Liver (tissue), 9 donors: Measurements from ENCODE around the gene KIF26B. TPM values are rescaled to one million over a fixed set of nuclear protein-coding genes. Genes with fewer than 3 reads are reported as not detected.

Experiments used
- DNase-seq: peaks from one replicate; pipeline ENCODE4 v3.0.0-alpha.2; 2017; ENCODE audit warnings: low spot score
- H3K27ac ChIP-seq, 2 donors: one replicate each; pipeline ENCODE4 v1.7.0; 2013; ENCODE audit warnings: inconsistent platforms in 2 of 2, low read length in 2 of 2, control low read depth in 1 of 2, low read depth in 1 of 2, mild to moderate bottlenecking in 1 of 2
- H3K27me3 ChIP-seq, 4 donors: one replicate each; pipeline versions ENCODE4 v1.6.1 to v1.7.0; 2013; ENCODE audit warnings: low read length in 3 of 4, inconsistent platforms in 1 of 4, mild to moderate bottlenecking in 1 of 4, moderate library complexity in 1 of 4; ENCODE audit not compliant: control insufficient read depth in 4 of 4, insufficient read depth in 4 of 4
- H3K36me3 ChIP-seq, 4 donors: one replicate each; pipeline versions ENCODE4 v1.6.1 to v1.7.0; 2013; ENCODE audit warnings: low read length in 3 of 4, mild to moderate bottlenecking in 3 of 4, low read depth in 1 of 4, moderate library complexity in 1 of 4; ENCODE audit not compliant: control insufficient read depth in 4 of 4, insufficient read depth in 3 of 4
- H3K4me1 ChIP-seq, 4 donors: one replicate each; pipeline versions ENCODE4 v1.6.1 to v1.7.0; 2013; ENCODE audit warnings: low read length in 3 of 4, mild to moderate bottlenecking in 3 of 4, moderate library complexity in 1 of 4; ENCODE audit not compliant: control insufficient read depth in 4 of 4, insufficient read depth in 4 of 4
- H3K4me3 ChIP-seq, 3 donors: one replicate each; pipeline versions ENCODE4 v1.6.1 to v1.7.0; 2013; ENCODE audit warnings: low read length in 3 of 3, control low read depth in 1 of 3, low read depth in 1 of 3, mild to moderate bottlenecking in 1 of 3
- H3K9ac ChIP-seq, 2 donors: one replicate each; pipeline ENCODE4 v1.7.0; 2013; ENCODE audit warnings: low read length in 2 of 2, mild to moderate bottlenecking in 2 of 2, moderate library complexity in 2 of 2, control low read depth in 1 of 2, low read depth in 1 of 2
- H3K9me3 ChIP-seq, 4 donors: one replicate each; pipeline versions ENCODE4 v1.6.1 to v1.7.0; 2013; ENCODE audit warnings: low read length in 3 of 4; ENCODE audit not compliant: control insufficient read depth in 4 of 4
- EGR1 ChIP-seq, 2 donors: IDR thresholded peaks; 2 replicates each; pipeline ENCODE4 v1.6.1; 2016 to 2018; ENCODE audit warnings: antibody characterized with exemption in 2 of 2, low read depth in 2 of 2
- FOXA1 ChIP-seq: IDR thresholded peaks from 2 replicates; pipeline ENCODE4 v1.6.1; 2016; ENCODE audit warnings: antibody characterized with exemption
- FOXA2 ChIP-seq: IDR thresholded peaks from 2 replicates; pipeline ENCODE4 v1.6.1; 2016; ENCODE audit warnings: antibody characterized with exemption
- GABPA ChIP-seq, 2 donors: IDR thresholded peaks in 1 of 2; conservative IDR thresholded peaks in 1 of 2; 2 replicates each; pipeline ENCODE4 v1.6.1; 2016; ENCODE audit warnings: antibody characterized with exemption in 2 of 2, mild to moderate bottlenecking in 1 of 2, moderate library complexity in 1 of 2
- HNF4A ChIP-seq, 2 donors: conservative IDR thresholded peaks; 2 replicates each; pipeline ENCODE4 v1.6.1; 2016; ENCODE audit warnings: antibody characterized with exemption in 2 of 2, mild to moderate bottlenecking in 2 of 2
- HNF4G ChIP-seq: IDR thresholded peaks from 2 replicates; pipeline ENCODE4 v1.6.1; 2016; ENCODE audit warnings: antibody characterized with exemption
- JUND ChIP-seq, 2 donors: IDR thresholded peaks; 2 replicates each; pipeline ENCODE4 v1.6.1; 2016; ENCODE audit warnings: antibody characterized with exemption in 2 of 2
- NR2F2 ChIP-seq: IDR thresholded peaks from 2 replicates; pipeline ENCODE4 v1.6.1; 2016; ENCODE audit warnings: antibody characterized with exemption
- RAD21 ChIP-seq, 2 donors: IDR thresholded peaks; 2 replicates each; pipeline ENCODE4 v1.6.1; 2016; ENCODE audit warnings: antibody characterized with exemption in 2 of 2, mild to moderate bottlenecking in 2 of 2
- RXRA ChIP-seq, 2 donors: IDR thresholded peaks; 2 replicates each; pipeline ENCODE4 v1.6.1; 2017 to 2018; ENCODE audit warnings: antibody characterized with exemption in 2 of 2, mild to moderate bottlenecking in 1 of 2
- SP1 ChIP-seq: IDR thresholded peaks from 2 replicates; pipeline ENCODE4 v1.6.1; 2018; ENCODE audit warnings: antibody characterized with exemption, mild to moderate bottlenecking
- TAF1 ChIP-seq: conservative IDR thresholded peaks from 2 replicates; pipeline ENCODE4 v1.6.1; 2016; ENCODE audit warnings: antibody characterized with exemption, mild to moderate bottlenecking
- YY1 ChIP-seq: IDR thresholded peaks from 2 replicates; pipeline ENCODE4 v1.6.1; 2016; ENCODE audit warnings: antibody characterized with exemption, mild to moderate bottlenecking
- WGBS: extraction: QIAGEN DNeasy Blood & Tissue Kit; methylation state at CpG from one replicate; pipeline ENCODE4 v1.1.7; 2013; 5-methylcytosine and 5-hydroxymethylcytosine counted together
- polyA plus RNA-seq, 2 donors: library from polyadenylated mRNA; stranded (reverse) in 1 of 2; unstranded in 1 of 2; fragments of 200-250 nt in 1 of 2; fragments of >200 nt in 1 of 2; fragmentation: Nextera tagmentation in 1 of 2; extraction: Ambion mirVana in 1 of 2; gene quantifications; one replicate each; pipeline versions ENCODE4 v1.2.1 to v1.2.3, GENCODE V29; 2013 to 2015
- total RNA-seq, 2 donors: library from RNA; depleted of rRNA; stranded (reverse); fragments of >200 nt; gene quantifications; one replicate each; pipeline ENCODE4 v1.2.3, GENCODE V29; 2014
- TF ChIP-seq, protein P1 (sequence below): fragments of 150-350 bp; IDR thresholded peaks from 2 replicates; pipeline ENCODE4 v1.5.1; 2017; ENCODE audit warnings: improper control_type of control experiment, low read depth, low read length; ENCODE audit not compliant: missing input control
- TF ChIP-seq, protein P2 (sequence below): IDR thresholded peaks from 2 replicates; pipeline ENCODE4 v1.6.1; 2016; ENCODE audit warnings: antibody characterized with exemption
- TF ChIP-seq, protein P3 (sequence below): IDR thresholded peaks from 2 replicates; pipeline ENCODE4 v1.6.1; 2016; ENCODE audit warnings: antibody characterized with exemption
- TF ChIP-seq, protein P4 (sequence below): IDR thresholded peaks from 2 replicates; pipeline ENCODE4 v1.6.1; 2016; ENCODE audit warnings: antibody characterized with exemption, mild to moderate bottlenecking
- TF ChIP-seq, protein P5 (sequence below): IDR thresholded peaks from 2 replicates; pipeline ENCODE4 v1.6.1; 2016; ENCODE audit warnings: antibody characterized with exemption
- donor health status: healthy.
- donor health status: healthy.
- donor health status: healthy.
- donor health status: healthy.
- donor health status: healthy.

The KIF26B gene
- total and polyA plus RNA-seq, 4 donors: 0.10 to 1.7 (median 0.34) TPM

DNA sequence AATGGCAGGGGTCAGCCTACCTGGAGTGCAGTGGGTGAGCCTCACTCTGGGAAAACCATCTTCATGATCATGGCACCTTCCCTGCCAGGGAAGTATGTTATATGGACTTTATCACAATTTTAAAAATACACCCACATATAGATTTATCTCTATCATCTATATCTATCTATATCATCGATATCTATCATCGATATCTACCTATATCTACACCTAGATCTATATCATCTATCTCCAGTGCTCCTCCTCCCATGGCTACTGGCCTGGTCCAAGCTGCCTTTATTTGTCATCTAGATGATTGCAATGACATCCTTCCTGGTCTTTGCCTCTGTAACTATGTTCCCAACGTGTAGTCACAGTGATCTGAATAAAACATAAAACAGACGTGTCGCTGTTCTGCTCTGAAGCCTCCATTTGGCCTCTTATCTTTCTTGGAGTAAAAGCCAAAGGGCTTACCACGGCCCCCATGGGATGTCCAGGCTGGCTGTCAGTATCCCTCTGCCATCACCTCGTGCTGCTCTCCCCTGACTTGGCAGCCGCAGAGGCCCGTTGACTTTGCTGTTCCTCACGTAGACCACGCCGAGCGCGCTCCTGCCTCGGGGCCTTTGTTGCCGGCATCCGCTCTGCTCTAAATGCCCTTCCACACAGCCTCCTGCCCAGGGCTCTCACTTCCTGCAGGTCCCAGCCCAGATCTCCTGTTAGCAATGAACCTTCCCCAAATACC is 20.6 kb upstream of the KIF26B start:
- H3K4me3 ChIP-seq: no peak overlapping the region
- 90% methylated on average over 17 of the region's 17 CpGs for WGBS
- no peak for DNase-seq

More for the DNA sequence above, 20.6 kb upstream of the KIF26B start:
- Histone ChIP-seq H3K27ac (no peak overlapping the region), H3K27me3 (no peaks in the 10 kb centered on the region), H3K9ac (no peak overlapping the region), H3K36me3 (no peaks in the 10 kb centered on the region), H3K9me3 (no peaks in the 10 kb centered on the region), H3K4me1 (no peaks in the 10 kb centered on the region)
- TF ChIP-seq, protein P1, sequence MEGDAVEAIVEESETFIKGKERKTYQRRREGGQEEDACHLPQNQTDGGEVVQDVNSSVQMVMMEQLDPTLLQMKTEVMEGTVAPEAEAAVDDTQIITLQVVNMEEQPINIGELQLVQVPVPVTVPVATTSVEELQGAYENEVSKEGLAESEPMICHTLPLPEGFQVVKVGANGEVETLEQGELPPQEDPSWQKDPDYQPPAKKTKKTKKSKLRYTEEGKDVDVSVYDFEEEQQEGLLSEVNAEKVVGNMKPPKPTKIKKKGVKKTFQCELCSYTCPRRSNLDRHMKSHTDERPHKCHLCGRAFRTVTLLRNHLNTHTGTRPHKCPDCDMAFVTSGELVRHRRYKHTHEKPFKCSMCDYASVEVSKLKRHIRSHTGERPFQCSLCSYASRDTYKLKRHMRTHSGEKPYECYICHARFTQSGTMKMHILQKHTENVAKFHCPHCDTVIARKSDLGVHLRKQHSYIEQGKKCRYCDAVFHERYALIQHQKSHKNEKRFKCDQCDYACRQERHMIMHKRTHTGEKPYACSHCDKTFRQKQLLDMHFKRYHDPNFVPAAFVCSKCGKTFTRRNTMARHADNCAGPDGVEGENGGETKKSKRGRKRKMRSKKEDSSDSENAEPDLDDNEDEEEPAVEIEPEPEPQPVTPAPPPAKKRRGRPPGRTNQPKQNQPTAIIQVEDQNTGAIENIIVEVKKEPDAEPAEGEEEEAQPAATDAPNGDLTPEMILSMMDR: no peak
- TF ChIP-seq FOXA1 (no peak), NR2F2 (no peak), HNF4A (conservative IDR thresholded peaks at IDR 0.05) (no peak), HNF4G (no peak), FOXA2 (no peak), TAF1 (no peak), YY1 (no peak), JUND (IDR thresholded peaks at IDR 0.05) (no peak), RAD21 (IDR thresholded peaks at IDR 0.05) (no peak), EGR1 (IDR thresholded peaks at IDR 0.05; ENCODE audit: low read depth in 2 of 2) (no peak), RXRA (IDR thresholded peaks at IDR 0.05) (no peak), SP1 (no peak), GABPA (IDR thresholded peaks at IDR 0.05 in 1 of 2, conservative IDR thresholded peaks at IDR 0.05 in 1 of 2) (no peak)
- TF ChIP-seq, protein P2, sequence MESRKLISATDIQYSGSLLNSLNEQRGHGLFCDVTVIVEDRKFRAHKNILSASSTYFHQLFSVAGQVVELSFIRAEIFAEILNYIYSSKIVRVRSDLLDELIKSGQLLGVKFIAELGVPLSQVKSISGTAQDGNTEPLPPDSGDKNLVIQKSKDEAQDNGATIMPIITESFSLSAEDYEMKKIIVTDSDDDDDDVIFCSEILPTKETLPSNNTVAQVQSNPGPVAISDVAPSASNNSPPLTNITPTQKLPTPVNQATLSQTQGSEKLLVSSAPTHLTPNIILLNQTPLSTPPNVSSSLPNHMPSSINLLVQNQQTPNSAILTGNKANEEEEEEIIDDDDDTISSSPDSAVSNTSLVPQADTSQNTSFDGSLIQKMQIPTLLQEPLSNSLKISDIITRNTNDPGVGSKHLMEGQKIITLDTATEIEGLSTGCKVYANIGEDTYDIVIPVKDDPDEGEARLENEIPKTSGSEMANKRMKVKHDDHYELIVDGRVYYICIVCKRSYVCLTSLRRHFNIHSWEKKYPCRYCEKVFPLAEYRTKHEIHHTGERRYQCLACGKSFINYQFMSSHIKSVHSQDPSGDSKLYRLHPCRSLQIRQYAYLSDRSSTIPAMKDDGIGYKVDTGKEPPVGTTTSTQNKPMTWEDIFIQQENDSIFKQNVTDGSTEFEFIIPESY: no peak
- TF ChIP-seq, protein P3, sequence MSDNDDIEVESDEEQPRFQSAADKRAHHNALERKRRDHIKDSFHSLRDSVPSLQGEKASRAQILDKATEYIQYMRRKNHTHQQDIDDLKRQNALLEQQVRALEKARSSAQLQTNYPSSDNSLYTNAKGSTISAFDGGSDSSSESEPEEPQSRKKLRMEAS: no peak
- TF ChIP-seq, protein P4, sequence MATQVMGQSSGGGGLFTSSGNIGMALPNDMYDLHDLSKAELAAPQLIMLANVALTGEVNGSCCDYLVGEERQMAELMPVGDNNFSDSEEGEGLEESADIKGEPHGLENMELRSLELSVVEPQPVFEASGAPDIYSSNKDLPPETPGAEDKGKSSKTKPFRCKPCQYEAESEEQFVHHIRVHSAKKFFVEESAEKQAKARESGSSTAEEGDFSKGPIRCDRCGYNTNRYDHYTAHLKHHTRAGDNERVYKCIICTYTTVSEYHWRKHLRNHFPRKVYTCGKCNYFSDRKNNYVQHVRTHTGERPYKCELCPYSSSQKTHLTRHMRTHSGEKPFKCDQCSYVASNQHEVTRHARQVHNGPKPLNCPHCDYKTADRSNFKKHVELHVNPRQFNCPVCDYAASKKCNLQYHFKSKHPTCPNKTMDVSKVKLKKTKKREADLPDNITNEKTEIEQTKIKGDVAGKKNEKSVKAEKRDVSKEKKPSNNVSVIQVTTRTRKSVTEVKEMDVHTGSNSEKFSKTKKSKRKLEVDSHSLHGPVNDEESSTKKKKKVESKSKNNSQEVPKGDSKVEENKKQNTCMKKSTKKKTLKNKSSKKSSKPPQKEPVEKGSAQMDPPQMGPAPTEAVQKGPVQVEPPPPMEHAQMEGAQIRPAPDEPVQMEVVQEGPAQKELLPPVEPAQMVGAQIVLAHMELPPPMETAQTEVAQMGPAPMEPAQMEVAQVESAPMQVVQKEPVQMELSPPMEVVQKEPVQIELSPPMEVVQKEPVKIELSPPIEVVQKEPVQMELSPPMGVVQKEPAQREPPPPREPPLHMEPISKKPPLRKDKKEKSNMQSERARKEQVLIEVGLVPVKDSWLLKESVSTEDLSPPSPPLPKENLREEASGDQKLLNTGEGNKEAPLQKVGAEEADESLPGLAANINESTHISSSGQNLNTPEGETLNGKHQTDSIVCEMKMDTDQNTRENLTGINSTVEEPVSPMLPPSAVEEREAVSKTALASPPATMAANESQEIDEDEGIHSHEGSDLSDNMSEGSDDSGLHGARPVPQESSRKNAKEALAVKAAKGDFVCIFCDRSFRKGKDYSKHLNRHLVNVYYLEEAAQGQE: no peak
- TF ChIP-seq, protein P5, sequence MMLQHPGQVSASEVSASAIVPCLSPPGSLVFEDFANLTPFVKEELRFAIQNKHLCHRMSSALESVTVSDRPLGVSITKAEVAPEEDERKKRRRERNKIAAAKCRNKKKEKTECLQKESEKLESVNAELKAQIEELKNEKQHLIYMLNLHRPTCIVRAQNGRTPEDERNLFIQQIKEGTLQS: no peak
